Activated CD4-positive, alpha-beta T cell treated with anti-CD3 and anti-CD28 coated beads, Interleukin-10, Interleukin-2, amounts not matched to agents 100 ng/mL and 50 ng/mL, durations not matched to agents 16 hours and 8 hours (primary cell): ENCODE data around the gene SLCO3A1.
"Not testable (repeated sequence)": the region's sequence is repeated elsewhere in the genome, so short reads cannot be mapped to it uniquely, and the experiment has no call there.

ENCODE experiments used
- DNase-seq: peaks from one replicate; pipeline ENCODE4 v3.0.0-alpha.2; 2020

Gene SLCO3A1

GRCh38 chr15:92044203-92044909 is 190.8 kb downstream of the SLCO3A1 start:
- DNase-seq: no peak

- no peak for DNase-seq
Measured at GRCh38 chr15:92047900-92048299, 194.4 kb downstream of the SLCO3A1 start.

- no peak for DNase-seq
Measured at GRCh38 chr15:92048739-92049138, 195.2 kb downstream of the SLCO3A1 start.

DNA sequence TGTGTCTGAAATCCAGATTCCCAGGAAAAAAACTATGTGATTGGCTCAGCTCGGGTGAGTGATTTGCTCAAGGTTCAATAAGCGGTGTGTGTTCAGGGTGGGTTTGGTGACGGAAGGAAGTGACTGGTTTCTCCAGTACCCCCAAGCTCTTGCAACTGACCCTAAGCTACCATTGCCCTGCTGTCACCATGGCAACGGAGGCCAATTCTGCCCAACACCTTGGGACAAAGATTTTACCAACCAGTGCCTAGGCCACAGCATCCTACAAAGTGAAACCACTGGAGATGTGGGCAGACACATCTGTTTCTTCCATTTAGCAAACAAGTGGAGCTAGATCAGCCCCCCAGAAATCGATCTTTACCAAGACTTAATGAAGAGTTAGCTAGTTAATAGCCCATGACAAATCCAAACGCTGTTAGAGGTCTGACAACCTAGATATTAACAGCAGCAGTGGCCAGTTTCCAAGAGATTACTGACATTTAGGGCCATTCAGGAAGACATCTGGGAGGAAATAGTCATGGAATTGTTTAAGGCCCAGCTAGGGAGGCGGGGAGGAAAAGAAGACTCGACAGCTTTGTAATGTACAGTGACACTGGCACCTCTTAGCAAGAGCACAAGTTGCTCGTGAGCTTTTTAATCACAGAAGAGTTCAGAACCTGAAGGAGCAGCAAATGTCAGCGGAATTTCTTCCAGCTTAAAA is 195.9 kb downstream of the SLCO3A1 start:
- DNase-seq: no peak

- no peak for DNase-seq
Measured at GRCh38 chr15:92050220-92050898, 196.9 kb downstream of the SLCO3A1 start.

DNA sequence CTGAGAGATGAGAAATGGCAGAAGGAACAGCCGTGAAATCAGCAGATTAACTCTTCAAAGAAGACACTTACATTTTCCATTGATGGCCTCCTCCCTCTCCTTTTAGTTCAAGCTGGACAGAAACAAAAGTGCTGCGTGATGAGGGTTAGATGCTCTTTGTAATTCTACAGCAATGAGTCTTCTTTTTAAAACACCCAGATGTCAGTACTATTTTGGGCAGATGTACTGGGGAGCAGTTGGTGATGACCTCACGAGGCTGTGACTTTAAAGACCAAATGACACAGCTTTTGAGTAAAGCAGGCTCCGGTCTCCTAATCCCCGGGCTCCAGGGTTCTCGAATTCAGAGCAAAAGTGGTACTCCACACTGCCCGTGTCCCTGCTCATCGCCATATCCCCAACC is 198.2 kb downstream of the SLCO3A1 start:
- no peak for DNase-seq

GRCh38 chr15:92053753-92054316 is 200.3 kb downstream of the SLCO3A1 start:
- no peak for DNase-seq

- no peak for DNase-seq
Measured at GRCh38 chr15:92056875-92057274, 203.4 kb downstream of the SLCO3A1 start.

DNA sequence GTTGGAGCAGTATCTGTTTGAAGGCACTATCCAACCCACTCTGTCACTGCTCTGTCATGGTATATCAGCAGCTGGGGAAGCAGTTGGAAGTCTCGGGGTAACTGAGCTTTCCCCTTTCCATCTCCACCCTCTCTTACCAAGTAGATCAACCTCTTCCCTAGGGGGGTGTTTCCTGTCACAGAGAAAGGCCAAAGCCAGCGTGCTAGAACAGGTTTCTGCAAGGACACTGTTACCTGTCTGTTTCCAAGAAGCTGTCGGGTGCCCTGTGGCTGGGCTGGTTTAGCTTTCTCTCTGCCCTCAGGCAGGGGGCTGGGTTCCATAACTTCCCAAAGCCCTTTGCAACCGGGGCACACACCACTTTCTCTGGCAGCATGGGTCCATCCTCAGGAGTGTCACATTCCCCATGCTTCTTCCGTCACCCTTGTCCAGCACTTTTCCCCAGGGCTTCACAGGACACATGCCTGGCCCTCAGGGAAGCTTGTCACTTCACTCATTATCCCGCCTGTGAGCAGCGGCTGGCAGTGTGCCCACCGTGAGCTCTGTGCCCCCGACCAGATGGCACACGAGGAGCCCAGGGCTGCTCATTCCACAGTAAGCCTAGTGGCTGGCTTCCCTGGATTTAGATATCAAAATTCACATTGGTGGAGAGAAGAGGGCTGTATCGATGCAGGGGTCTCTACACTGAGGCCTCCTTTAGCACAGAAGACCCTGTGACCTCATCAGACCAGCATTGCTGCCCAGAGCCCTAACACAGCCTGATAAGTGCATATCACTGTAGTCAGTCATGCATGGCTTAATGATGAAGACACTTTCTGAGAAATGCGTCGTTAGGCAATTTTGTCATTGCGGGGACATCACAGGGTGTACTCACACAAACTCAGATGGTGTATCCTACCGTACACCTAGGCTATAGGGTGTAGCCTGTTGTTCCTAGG is 205.8 kb downstream of the SLCO3A1 start:
- DNase-seq: no peak

DNA sequence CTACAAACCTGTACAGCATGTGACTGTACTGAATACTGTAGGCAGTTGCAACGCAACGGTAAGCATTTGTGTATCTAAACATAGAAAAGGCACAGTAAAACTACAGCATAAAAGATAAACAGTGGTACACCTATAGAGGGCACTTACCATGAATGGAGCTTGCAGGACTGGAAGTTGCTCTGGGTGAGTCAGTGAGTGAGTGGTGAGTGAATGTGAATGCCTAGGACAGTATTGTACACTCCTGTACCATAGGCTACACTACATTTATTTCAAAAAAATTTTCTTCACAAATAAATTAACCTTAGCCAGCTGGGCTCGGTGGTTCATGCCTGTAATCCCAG is 206.4 kb downstream of the SLCO3A1 start:
- not testable (repeated sequence) for DNase-seq

DNA sequence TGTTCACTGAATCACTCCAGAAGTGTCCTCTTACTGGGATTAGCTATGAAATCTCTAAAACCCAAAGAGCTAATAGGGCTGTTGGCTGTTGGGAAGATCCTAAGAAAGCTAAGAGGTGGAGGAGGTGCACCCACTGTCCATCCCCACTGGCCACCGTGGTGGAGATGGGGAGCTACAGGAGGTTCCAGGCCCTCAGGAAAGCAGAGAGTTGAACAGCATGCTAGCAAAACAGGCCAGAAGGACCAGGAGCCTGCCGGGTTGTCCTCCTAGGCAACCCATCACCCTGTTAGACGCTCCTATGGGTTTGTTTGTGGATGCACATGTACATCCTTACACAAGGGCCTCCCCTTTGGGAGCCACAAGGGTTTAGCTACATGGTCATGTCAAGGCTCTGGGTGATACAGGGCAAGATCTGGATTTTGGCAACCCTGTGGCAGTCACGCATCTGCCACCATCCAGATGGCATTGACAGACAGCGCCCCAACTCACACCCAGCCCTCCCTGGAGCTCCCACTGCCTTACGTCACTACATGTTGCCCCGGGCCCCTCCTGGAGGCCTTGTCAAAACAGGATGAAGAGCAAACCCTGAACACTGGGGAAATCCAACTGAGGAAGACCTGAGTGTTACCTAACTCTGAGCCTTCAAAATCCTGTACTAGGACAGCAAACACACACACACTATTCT is 208.1 kb downstream of the SLCO3A1 start:
- DNase-seq: no peak

- no peak for DNase-seq
Measured at GRCh38 chr15:92062505-92062904, 209.0 kb downstream of the SLCO3A1 start.

GRCh38 chr15:92068121-92068520 is 214.6 kb downstream of the SLCO3A1 start:
- no peak for DNase-seq

DNA sequence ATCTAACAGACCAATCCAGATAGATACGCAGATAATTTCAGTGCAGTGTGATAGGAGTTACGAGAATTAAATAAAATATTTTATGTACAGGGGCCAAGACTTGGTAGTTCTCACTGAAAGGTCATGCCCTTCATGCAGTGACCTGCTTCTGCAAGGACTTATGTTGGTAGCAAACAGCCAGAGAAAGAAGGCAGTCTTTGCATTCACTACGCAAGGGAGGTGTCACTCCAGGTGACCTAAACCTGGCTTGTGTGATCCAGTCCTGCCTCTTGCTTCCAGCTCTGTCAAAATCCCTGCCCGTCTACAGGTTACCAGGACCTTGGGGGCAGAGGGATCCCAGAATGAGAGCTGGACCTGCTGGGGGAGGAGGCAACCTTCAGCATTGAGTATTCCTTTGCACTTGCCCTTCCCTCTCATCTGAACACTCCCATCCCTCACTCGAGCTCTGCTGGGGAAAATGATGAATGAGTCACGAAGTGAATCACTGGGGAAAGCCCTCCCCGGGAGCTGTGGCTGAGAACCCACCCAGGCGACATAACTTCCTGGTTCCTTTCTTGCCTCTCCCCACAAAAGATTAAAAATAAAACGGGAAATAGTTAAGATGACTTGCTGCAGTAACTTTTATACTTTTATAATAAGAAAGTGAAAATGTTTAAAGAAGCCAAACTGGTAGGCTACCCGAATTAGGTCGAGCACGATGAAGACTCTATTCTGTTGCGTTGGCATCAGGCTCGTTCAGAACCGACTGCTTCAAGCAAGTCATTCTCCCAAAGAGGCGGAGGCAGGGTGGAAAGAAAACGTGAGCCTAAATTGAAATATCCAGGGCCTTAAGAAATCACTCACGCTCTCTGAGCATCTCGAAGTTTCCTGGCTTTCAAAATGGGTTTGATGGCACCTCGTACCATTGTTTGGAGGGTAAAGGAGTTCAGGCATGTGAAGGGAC is 216.1 kb downstream of the SLCO3A1 start:
- DNase-seq: peak; percentile 65

DNA sequence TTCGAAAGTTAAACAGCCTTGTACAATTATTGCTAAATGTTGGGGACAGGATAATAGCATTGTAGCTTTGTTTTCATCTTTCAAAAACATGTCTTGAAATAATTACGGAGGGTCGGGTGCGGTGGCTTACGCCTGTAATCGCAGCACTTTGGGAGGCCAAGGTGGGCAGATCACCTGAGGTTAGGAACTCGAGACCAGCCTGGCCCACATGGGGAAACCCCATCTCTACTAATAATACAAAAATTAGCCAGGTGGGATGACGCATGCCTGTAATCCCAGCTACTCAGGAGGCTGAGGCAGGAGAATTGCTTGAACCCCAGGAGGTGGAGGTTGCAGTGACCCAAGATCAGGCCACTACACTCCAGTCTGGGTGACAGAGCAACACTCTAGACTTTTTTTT is 216.7 kb downstream of the SLCO3A1 start:
- DNase-seq: not testable (repeated sequence)

DNA sequence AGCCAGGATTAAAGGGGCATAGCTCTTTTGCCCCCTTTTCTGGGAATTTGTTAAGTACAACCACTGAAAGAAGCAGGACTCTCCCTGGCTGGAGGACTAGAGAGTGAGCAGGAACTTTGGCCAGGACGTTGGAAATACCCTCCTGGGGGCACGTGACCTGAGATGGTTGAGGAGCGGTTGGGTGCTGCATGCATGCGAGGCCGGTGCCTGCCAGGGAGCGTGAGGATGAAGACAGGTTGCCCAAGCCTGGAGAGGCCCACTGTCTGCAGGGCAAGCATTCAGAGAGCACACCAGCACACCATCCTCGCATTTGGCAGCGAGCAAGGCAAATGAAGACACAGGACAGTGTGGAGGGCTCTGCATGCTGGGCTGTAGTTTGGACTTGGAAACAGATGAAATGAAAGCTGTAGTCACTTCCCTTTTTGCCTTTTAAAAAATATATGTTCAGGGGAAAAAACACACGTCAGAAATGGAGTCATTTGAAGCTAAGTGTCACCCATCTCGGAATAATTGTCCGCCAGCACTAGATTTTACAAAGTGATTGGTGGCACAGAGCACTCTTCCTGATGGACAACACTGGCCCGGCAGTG is 217.6 kb downstream of the SLCO3A1 start:
- DNase-seq: no peak

- no peak for DNase-seq
Measured at GRCh38 chr15:92073044-92073785, 219.7 kb downstream of the SLCO3A1 start.

GRCh38 chr15:92074101-92074500 is 220.6 kb downstream of the SLCO3A1 start:
- DNase-seq: no peak

GRCh38 chr15:92074646-92075045 is 221.1 kb downstream of the SLCO3A1 start:
- no peak for DNase-seq

DNA sequence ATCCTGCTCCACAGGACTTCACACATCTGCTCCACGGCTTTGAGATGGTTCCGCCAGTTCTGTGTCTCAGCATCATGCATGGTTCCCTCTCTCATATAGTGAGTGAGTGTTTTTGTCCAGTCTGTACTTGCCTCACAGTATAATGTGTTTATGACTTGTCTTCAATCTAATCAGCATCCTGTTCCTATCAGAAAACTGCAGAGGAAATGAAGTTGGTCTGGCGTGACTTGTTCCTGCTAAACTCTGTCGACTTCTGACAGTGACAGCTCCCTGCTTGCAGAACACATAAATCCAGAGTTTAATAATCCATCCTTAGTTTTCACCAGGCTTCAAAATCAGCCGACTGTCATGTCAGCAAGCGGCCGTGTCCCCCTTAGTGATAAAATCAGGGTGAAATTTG is 222.3 kb downstream of the SLCO3A1 start:
- peak; percentile 13 for DNase-seq
